ENCODE measurements around the gene CCDC172.

The CCDC172 gene

DNA sequence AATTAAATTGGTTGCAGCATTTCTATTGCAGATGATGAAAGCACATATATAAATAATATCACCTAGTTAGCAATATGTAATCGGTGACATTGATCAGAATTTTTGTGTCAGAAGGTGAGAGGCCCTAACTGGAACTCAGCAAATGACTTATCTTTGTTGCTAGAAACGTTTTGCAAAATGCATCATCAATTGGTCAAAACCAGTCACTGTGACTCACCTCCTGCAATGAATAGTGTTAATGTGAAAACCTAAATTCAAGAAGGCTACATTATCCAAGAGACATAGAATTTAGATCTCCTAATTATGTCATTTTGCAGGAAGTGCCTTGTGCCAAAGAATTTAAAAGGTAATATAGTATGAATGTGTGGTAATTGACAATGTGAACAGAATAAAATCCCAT, 93.6 kb downstream of the CCDC172 start:
- Histone ChIP-seq H3K4me1 (ENCODE audit: insufficient read depth, low read length, poor library complexity, severe bottlenecking) (peaks cover 8% of the 10 kb centered on the region), H3K9me2 (replicated peaks; ENCODE audit: low read depth, low read length) (no peaks in the 10 kb centered on the region), H3K27me3 (ENCODE audit: insufficient read depth, low read length, poor library complexity, severe bottlenecking) (no peaks in the 10 kb centered on the region), H2AFZ (ENCODE audit: low read length) (no peak overlapping the region), H3K4me2 (ENCODE audit: low read depth, low read length, poor library complexity, severe bottlenecking) (no peak overlapping the region), H4K20me1 (ENCODE audit: insufficient read depth, low read length, poor library complexity, severe bottlenecking) (no peaks in the 10 kb centered on the region), H3K4me3 (ENCODE audit: low read length, poor library complexity, severe bottlenecking) (no peak overlapping the region), H3F3A (ENCODE audit: low read depth) (no peaks in the 10 kb centered on the region), H3K9me3 (ENCODE audit: insufficient read depth, low read depth, low read length) (no peaks in the 10 kb centered on the region), H3K79me2 (ENCODE audit: insufficient read depth, low read length) (no peaks in the 10 kb centered on the region), H3K9ac (ENCODE audit: low read depth, low read length, poor library complexity, severe bottlenecking) (no peak overlapping the region), H3K36me3 (ENCODE audit: insufficient read depth, low read length) (no peaks in the 10 kb centered on the region)
- no peak for TF ChIP-seq EZH2phosphoT487 (IDR thresholded peaks at IDR 0.05; ENCODE audit: borderline replicate concordance)

DNA sequence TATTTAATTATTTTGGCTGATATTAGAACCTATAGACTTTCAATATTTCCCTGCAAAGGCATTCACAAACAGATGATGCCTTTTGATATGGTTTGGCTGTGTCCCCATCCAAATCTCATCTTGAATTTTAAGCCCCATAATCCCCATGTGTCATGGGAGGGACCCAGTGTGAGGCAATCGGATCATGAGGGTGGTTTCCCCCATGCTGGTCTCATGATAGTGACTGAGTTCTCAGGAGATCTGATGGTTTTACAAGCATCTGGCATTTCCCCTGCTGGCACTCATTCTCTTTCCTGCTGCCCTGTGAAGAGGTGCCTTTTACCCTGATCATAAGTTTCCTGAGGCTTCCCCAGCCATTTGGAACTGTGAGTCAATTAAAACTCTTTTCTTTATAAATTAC, 94.1 kb downstream of the CCDC172 start:
- TF ChIP-seq, protein P1, sequence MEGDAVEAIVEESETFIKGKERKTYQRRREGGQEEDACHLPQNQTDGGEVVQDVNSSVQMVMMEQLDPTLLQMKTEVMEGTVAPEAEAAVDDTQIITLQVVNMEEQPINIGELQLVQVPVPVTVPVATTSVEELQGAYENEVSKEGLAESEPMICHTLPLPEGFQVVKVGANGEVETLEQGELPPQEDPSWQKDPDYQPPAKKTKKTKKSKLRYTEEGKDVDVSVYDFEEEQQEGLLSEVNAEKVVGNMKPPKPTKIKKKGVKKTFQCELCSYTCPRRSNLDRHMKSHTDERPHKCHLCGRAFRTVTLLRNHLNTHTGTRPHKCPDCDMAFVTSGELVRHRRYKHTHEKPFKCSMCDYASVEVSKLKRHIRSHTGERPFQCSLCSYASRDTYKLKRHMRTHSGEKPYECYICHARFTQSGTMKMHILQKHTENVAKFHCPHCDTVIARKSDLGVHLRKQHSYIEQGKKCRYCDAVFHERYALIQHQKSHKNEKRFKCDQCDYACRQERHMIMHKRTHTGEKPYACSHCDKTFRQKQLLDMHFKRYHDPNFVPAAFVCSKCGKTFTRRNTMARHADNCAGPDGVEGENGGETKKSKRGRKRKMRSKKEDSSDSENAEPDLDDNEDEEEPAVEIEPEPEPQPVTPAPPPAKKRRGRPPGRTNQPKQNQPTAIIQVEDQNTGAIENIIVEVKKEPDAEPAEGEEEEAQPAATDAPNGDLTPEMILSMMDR (conservative IDR thresholded peaks at IDR 0.05; ENCODE audit: low read length): no peak
- no peak for TF ChIP-seq EZH2phosphoT487 (IDR thresholded peaks at IDR 0.05; ENCODE audit: borderline replicate concordance)
- Histone ChIP-seq H3K4me2 (ENCODE audit: low read depth, low read length, poor library complexity, severe bottlenecking) (no peak overlapping the region), H4K20me1 (ENCODE audit: insufficient read depth, low read length, poor library complexity, severe bottlenecking) (no peaks in the 10 kb centered on the region), H3K79me2 (ENCODE audit: insufficient read depth, low read length) (no peaks in the 10 kb centered on the region), H3K9me2 (replicated peaks; ENCODE audit: low read depth, low read length) (no peaks in the 10 kb centered on the region), H2AFZ (ENCODE audit: low read length) (no peak overlapping the region), H3K27me3 (ENCODE audit: insufficient read depth, low read length, poor library complexity, severe bottlenecking) (no peaks in the 10 kb centered on the region), H3K9ac (ENCODE audit: low read depth, low read length, poor library complexity, severe bottlenecking) (no peak overlapping the region), H3K4me1 (ENCODE audit: insufficient read depth, low read length, poor library complexity, severe bottlenecking) (peaks cover 8% of the 10 kb centered on the region), H3K4me3 (ENCODE audit: low read length, poor library complexity, severe bottlenecking) (no peak overlapping the region), H3F3A (ENCODE audit: low read depth) (no peaks in the 10 kb centered on the region), H3K36me3 (ENCODE audit: insufficient read depth, low read length) (no peaks in the 10 kb centered on the region), H3K9me3 (ENCODE audit: insufficient read depth, low read depth, low read length) (no peaks in the 10 kb centered on the region)

DNA sequence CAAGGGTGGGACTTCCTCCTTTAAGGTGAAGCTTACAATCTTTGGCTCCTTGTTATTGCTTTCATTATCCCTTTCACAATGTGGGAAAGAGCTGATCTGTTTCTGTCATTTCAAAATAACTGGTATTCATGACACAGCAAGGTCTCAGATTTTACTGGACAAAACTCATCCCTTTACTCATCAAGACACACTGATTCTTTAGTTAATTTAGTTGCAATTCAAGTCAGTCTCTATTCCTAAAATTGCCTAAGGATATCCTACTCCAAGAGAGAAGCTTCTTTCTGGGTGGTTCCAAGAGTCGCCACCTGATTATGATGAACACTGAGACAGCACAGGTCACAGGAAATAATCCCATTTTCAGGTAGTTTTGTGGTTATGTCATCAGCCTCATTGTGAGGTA, 97.6 kb downstream of the CCDC172 start:
- no peaks in the 10 kb centered on the region for H3F3A ChIP-seq (ENCODE audit: low read depth)
- no peaks in the 10 kb centered on the region for H3K9me3 ChIP-seq (ENCODE audit: insufficient read depth, low read depth, low read length)
- no peak overlapping the region for H3K4me3 ChIP-seq (ENCODE audit: low read length, poor library complexity, severe bottlenecking)
- H3K27me3 ChIP-seq (ENCODE audit: insufficient read depth, low read length, poor library complexity, severe bottlenecking): no peaks in the 10 kb centered on the region
- H3K9ac ChIP-seq (ENCODE audit: low read depth, low read length, poor library complexity, severe bottlenecking): no peak overlapping the region
- H3K79me2 ChIP-seq (ENCODE audit: insufficient read depth, low read length): no peaks in the 10 kb centered on the region
- peaks cover 8% of the 10 kb centered on the region for H3K4me1 ChIP-seq (ENCODE audit: insufficient read depth, low read length, poor library complexity, severe bottlenecking)
- no peak overlapping the region for H2AFZ ChIP-seq (ENCODE audit: low read length)
- H3K36me3 ChIP-seq (ENCODE audit: insufficient read depth, low read length): no peaks in the 10 kb centered on the region
- no peak overlapping the region for H3K4me2 ChIP-seq (ENCODE audit: low read depth, low read length, poor library complexity, severe bottlenecking)
- H3K9me2 ChIP-seq (replicated peaks; ENCODE audit: low read depth, low read length): no peaks in the 10 kb centered on the region
- H4K20me1 ChIP-seq (ENCODE audit: insufficient read depth, low read length, poor library complexity, severe bottlenecking): no peaks in the 10 kb centered on the region
- no peak for TF ChIP-seq EZH2phosphoT487 (IDR thresholded peaks at IDR 0.05; ENCODE audit: borderline replicate concordance)
- TF ChIP-seq, protein P1 (conservative IDR thresholded peaks at IDR 0.05; ENCODE audit: low read length): no peak

DNA sequence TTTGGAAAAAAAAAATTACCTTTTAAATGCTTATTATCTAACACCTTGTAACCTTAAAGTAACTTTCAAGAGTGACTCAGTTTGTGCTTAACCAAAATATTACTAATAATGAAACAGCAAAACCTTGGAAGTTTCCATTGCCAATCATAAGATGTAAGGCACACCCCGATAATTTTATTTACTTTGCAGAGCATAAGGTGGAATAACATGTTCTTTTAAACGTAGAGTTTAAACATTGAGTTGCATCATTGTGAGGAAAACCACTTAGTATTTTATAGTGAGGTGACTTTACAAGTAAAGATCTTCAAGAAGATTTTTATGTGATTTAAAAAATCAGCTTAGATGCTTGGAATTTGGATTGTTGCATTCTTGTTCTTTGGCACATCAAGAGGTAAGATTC, 103.4 kb downstream of the CCDC172 start, which contains the start of gene PNLIPRP3:
Gene PNLIPRP3, plus strand, starts transcription at position 177 of the 400 bp plus-strand sequence. Its CDS starts 166 bp downstream, at position 343.
- Histone ChIP-seq H3F3A (ENCODE audit: low read depth) (no peaks in the 10 kb centered on the region), H3K79me2 (ENCODE audit: insufficient read depth, low read length) (no peaks in the 10 kb centered on the region), H3K4me2 (ENCODE audit: low read depth, low read length, poor library complexity, severe bottlenecking) (no peak within 1 kb of the TSS), H3K9me2 (replicated peaks; ENCODE audit: low read depth, low read length) (no peaks in the 10 kb centered on the region), H3K4me3 (ENCODE audit: low read length, poor library complexity, severe bottlenecking) (no peak within 1 kb of the TSS), H3K4me1 (ENCODE audit: insufficient read depth, low read length, poor library complexity, severe bottlenecking) (peaks cover 18% of the 10 kb centered on the region), H2AFZ (ENCODE audit: low read length) (no peak within 1 kb of the TSS), H3K27me3 (ENCODE audit: insufficient read depth, low read length, poor library complexity, severe bottlenecking) (no peaks in the 10 kb centered on the region), H3K36me3 (ENCODE audit: insufficient read depth, low read length) (no peaks in the 10 kb centered on the region), H3K9me3 (ENCODE audit: insufficient read depth, low read depth, low read length) (no peaks in the 10 kb centered on the region), H3K9ac (ENCODE audit: low read depth, low read length, poor library complexity, severe bottlenecking) (no peak within 1 kb of the TSS), H4K20me1 (ENCODE audit: insufficient read depth, low read length, poor library complexity, severe bottlenecking) (no peaks in the 10 kb centered on the region)
- no peak for TF ChIP-seq EZH2phosphoT487 (IDR thresholded peaks at IDR 0.05; ENCODE audit: borderline replicate concordance)
- TF ChIP-seq, protein P1 (conservative IDR thresholded peaks at IDR 0.05; ENCODE audit: low read length): no peak
